KOPT-K1 (cell line): ENCODE results near the gene ZNF664.

Experiments used
- H3K27ac ChIP-seq: fragments of 200-600 bp; sonication (generic); 2 replicates; pipeline ENCODE4 v1.5.1; 2016; ENCODE audit warnings: antibody characterized with exemption, mild to moderate bottlenecking, low read depth, low read length; ENCODE audit not compliant: poor library complexity, severe bottlenecking
- H3K36me3 ChIP-seq: fragments of 200-600 bp; sonication (generic); 2 replicates; pipeline ENCODE4 v1.5.1; 2017; ENCODE audit warnings: antibody characterized with exemption, mild to moderate bottlenecking, low read length, moderate library complexity; ENCODE audit not compliant: insufficient read depth
- H3K9me3 ChIP-seq: fragments of 200-600 bp; sonication (generic); 2 replicates; pipeline ENCODE4 v1.5.1; 2017; ENCODE audit warnings: antibody characterized with exemption, low read length, mild to moderate bottlenecking; ENCODE audit not compliant: insufficient read depth, poor library complexity, severe bottlenecking

Gene ZNF664

DNA sequence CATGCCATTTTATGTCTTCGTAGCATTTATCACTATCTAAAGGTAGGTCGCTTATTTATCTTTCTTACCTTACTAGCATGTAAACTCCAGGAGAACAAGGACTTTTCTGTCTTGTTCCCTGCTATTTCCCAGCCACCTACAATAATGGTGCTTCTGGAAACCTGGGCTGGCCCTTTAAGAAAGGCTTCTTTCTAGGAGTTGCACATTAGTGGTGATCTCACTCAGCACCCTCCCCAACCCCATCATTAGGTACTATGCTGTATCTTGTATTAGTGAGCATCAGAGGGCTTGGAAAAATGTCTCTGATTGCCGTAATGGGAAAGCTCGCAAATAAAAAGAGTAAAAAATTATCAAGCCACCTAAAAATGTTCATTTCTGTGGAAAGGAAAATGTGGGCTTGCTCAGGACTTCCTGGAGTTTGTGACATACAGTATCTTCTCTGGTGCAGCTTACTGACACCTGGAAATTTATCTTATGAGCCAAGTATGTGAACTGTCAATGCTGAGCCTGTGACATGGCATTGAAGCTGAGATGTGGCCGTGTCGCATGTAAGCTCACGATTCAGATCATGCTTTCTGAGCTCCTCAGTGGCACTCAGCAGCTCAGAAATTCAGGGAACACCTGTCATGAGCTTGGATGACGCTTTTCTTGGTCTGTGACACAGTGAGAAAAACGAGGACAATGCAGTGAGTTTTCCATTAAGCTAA lies 12.8 kb upstream of the ZNF664 start:
- H3K36me3 ChIP-seq, result no peaks in the 10 kb centered on the region
- no peaks in the 10 kb centered on the region for H3K9me3 ChIP-seq
- H3K27ac ChIP-seq, result no peak overlapping the region

DNA sequence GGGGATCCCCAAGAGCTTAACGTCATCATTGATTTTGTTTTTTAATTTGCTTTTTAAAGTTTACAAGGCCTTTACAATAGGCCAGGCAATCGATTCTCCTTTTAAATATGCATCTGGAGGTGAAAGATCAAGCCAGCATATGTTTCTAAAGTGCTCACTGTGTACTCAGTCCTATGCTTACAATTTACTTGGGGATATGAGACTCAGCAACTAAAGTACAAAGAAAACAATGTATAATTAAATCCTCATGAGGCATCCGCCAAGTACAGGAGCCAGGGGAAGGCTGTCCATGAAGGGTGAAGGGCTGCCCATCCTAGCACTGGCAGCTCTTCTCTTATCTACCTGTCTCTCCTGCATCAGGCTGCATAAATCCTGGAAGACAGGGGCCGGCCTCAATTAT lies 12.2 kb upstream of the ZNF664 start:
- H3K27ac ChIP-seq, result no peak overlapping the region
- no peaks in the 10 kb centered on the region for H3K36me3 ChIP-seq
- H3K9me3 ChIP-seq, result no peaks in the 10 kb centered on the region

DNA sequence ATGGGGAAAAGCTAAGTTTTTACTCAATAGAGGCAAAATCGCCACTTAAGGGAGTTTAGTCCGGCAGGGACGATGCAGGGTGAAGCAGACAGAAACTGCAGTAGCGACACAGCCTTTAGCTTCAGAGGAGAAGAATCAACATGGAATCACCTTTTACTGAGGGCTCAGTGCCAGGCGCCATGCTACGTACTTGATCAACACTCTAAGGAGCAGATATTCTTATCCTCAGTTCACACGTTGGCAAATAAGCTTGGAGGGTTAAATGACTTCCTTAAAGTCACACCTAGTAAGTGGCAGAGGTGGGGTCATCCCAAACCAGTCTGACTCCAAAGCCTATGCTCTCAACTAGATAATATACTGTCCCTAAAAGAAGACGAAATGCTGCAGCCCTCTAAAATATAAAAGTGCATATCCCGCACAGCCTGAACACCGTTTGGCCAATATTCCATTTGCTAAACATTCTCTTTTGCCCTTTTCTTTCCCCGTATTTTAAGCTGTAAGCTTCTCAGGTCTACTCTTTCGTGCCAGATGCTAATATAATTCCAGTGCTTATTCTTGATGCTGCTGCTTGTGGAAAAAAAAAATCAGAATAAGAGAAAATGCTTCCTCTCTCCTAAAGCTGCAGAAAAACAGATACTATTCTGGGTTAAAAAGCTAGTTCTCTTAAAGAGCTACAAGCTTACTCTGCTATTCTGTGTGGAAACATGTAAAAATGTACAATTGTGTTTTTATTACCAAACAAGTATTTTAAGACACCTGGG lies 11.2 kb upstream of the ZNF664 start:
- no peak overlapping the region for H3K27ac ChIP-seq
- no peaks in the 10 kb centered on the region for H3K9me3 ChIP-seq
- H3K36me3 ChIP-seq, result 0 out of 2 replicates have a peak, but pooled peaks cover 4% of the 10 kb centered on the region

DNA sequence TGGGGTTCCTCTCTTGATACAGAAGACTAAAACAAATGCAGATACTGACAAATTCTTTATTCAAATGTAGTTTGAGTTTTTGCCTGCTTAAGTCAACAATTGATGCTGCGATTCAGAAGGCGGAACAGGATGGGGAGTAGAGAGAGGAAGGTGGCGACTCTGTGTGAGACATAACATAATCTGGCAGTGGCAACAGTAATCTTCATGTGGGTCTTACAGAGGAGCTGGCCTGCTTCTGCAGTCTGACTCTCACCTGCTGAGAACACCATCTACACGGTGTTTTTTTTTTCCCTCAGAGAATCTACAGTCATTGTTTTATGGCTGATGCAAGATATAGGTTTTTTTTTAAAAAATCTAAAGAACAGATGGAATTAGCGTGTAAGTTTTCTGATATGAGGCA lies 10.5 kb upstream of the ZNF664 start:
- Histone ChIP-seq H3K27ac (no peak overlapping the region), H3K9me3 (no peaks in the 10 kb centered on the region), H3K36me3 (peaks cover 12% of the 10 kb centered on the region; the same call in 1 of the 2 replicates)

DNA sequence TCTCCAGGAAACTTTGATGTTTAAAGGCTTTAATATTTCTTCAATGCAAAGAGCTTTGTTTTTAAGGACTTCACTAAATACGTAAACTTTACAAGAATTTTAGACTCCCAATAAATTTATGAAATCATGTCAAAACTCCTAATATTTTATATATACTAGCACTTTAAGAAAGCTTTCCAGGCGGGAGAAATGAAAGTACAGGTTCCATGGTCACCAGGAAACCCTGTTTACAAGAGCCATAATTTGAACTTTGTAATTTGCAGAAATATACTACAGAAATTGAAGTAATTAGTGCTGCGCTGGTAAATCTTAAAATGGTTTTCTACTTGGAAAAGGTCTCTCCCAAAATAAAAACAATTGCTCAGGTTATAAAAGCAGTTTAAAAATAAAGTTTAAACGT lies 9.2 kb upstream of the ZNF664 start:
- no peak overlapping the region for H3K27ac ChIP-seq
- no peaks in the 10 kb centered on the region for H3K9me3 ChIP-seq
- peaks cover 15% of the 10 kb centered on the region; the same call in 1 of the 2 replicates for H3K36me3 ChIP-seq

DNA sequence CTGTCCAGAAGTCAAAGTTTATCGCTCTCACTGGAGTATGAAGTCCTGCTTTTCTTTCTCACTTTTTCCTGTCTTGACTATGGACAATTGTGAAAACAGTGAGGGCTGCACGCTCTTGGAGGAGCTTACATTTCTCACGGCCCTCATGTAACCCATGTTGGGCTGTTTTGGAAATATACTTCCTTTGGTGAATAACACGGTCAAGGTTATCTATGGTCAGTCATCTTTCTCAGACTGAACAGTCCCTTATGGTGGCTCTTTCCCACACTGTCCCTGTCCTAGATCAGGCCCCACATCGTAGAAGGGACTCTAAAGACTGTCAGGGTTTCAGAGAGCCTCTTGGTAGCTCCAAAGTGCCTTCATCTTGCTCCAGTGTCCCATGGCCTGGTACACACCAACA lies 7.6 kb upstream of the ZNF664 start:
- H3K36me3 ChIP-seq, result peaks cover 15% of the 10 kb centered on the region; the same call in 1 of the 2 replicates

DNA sequence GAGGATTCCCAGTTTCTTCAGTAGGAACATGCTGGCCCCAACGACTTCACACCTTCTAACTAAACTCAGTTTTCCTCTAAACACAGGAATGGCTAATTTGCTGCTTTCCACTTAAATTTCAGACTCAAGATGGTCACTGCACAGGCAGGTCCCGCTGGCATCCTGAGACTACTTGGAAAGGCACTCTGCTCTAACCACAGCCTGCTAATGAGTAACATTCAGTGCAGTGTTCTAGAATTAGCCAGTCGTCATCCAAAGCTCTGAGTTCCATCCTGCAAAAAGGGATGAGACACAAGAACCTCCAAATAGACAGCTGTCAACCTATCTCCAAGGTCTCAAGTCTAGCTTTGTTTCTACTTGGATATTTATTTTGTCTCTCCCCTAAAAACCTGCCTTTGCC lies 6.4 kb upstream of the ZNF664 start:
- H3K9me3 ChIP-seq, result no peaks in the 10 kb centered on the region
- H3K27ac ChIP-seq, result no peak overlapping the region
- H3K36me3 ChIP-seq, result peaks cover 15% of the 10 kb centered on the region; the same call in 1 of the 2 replicates

More for the DNA sequence above, 7.6 kb upstream of the ZNF664 start:
- Histone ChIP-seq H3K27ac (no peak overlapping the region), H3K9me3 (no peaks in the 10 kb centered on the region)

DNA sequence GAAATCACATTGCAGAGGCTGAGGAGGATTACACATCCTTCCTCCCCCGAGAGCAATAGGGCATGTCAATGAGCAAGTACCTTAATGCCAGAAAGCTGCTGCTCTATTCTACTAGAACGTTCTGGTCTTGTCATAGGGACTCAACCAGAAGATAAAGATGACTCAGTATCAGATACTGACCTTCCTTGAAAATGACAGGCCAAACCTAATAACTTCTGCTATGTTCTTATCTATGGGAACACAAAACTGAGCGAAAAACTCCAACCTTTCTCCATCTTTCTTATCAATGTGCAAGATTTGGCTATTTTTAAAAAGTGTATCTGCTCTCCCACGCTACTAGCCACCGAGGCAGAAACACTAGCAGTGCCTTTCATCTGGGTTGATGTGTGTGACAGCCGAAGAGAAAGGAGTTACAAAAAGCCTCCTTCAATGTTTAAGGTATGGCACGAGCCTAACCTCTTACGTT lies 5.9 kb upstream of the ZNF664 start:
- H3K36me3 ChIP-seq, result peaks cover 15% of the 10 kb centered on the region; the same call in 1 of the 2 replicates

DNA sequence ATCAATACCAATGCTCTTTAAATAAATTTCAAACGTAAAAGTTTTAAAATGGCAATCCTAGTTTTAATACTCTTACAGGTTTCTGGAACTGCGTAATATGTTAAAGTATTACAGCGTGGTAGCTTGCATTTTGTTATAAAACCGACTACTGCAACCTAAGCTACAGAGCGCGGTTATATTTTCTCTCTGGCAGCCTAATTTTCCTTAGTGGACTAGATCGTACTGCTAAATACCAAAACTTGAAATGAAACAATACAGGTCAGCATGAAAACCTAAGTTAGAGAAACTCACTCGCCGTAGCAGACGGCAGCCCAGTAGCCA lies 1.6 kb upstream of the ZNF664 start:
- Histone ChIP-seq H3K36me3 (peaks cover 24% of the 10 kb centered on the region), H3K9me3 (no peaks in the 10 kb centered on the region), H3K27ac (peak overlapping the region; percentile 65)

More for the DNA sequence above, 5.9 kb upstream of the ZNF664 start:
- Histone ChIP-seq H3K27ac (no peak overlapping the region), H3K9me3 (no peaks in the 10 kb centered on the region)

DNA sequence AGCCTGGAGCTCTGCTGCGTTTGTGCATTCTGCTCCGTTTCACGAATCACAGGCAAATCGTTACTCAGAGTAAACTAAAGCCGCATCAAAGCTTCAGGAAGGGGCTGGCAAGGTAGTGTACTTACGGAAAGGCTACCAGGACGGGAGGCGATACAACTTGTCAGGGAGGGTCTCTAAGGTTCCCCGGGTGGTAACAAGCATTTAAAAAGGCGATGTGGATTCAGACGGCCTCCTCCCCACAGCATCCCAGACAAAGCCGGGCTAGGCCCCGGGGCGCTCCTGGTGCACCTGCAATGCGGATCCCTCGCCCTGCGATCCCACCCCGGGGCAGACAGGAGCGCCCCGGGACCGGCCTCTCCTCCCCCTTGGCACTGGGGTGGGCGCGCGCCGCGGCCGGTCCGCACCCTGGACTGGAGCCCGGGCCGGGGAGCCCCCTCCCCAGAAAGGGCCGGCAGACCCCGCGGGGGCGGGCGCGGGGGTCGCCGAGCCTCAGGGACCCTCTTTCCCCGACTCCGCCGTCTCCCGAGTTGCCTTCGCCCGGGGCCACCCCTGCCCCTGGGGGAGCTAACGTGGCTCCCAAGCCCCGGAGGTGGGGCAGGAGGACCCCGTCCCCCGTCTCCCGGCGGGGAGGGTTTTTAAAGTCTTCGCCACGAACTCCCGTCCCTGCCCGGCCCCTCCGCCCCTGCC lies 1.1 kb upstream of the ZNF664 start:
- Histone ChIP-seq H3K36me3 (peaks cover 27% of the 10 kb centered on the region), H3K27ac (peak overlapping the region; percentile 65), H3K9me3 (no peaks in the 10 kb centered on the region)

DNA sequence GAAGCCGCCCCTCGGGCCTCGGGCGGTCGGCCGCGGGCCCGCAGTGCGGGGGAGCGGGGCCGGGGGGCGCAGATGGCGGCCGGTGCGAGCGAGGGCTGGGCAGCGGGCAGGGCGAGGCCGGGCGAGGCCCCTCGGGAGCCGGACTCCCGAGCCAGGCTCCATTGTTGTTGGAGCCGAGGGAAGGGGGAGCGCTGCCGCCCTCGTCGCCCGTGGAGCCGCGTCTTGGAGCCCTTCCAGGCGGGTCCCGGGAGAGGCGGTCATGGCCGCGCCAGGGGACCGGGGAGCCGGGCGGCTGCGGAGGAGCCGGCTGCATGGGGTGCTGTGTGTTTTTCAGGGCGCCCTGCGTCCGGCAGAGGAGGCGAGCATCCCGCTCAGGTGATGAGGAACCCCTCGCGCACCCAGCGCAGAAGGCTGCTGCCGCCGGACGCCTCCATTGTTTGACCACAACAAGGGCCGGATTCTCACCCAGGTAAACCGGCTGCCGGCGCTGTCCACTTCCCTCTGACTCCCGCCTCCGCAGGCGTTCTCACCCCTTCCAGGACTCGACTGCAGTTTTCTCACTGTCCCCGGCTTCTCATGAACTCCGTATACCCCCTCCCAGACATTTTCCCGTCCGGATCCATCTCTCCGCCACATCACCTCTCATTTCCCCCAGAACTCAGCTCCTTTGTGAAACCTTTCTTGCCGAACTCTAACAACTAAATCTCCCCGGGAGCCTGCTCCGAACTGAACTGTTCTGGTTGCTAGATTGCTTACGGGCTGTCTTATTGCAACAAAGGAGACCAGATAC lies 732 bp downstream of the ZNF664 start:
- H3K9me3 ChIP-seq, result no peaks in the 10 kb centered on the region
- H3K36me3 ChIP-seq, result peaks cover 33% of the 10 kb centered on the region
- H3K27ac ChIP-seq, result peak overlapping the region; percentile 68

DNA sequence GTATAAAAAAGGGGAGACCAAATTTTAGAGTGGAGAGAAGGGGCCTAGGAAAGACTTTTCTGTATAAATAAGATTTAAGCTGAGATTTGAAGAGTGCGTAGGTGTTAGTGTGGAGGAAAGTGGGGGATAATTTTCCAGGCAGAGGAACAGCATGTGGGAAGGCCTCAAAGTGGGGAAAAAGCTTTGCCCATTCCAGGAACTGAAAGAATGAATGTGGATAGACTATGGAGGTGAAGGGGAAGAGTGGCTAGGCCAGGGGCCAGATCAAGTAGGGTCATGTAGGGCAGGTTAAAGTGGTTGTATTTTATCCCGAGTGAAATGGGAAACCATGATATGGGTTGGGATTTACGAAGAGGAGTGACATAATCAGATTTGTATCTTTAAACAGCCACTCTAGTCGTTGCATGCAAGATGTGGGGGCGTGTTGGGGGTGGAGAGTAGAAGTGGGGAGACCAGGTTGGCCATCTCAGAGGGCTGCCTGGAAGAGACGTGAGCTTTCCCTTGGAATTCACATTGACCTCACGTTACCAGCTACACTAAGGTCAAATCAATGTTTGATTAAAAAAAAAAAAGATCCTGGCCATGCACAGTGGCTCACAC lies 3.3 kb downstream of the ZNF664 start:
- H3K36me3 ChIP-seq, result peaks cover 47% of the 10 kb centered on the region
- no peaks in the 10 kb centered on the region for H3K9me3 ChIP-seq
- no peak overlapping the region for H3K27ac ChIP-seq

DNA sequence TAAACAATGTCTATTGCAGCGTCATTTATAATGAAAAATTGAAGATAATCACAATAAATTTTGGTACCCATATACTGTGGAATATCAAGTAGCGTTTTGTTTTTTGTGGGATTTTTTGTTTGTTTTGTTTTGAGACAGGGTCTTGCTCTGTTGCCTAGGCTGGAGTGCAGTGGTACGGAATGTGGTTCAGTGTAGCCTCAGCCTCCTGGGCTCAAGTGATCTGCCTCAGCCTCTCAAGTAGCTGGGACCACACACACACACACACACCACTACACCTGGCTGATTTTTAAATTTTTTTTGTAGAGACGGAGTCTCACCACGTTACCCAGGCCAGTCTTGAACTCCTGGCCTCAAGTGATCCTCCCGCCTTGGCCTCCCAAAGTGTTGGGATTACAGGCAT lies 6.6 kb downstream of the ZNF664 start:
- peaks cover 77% of the 10 kb centered on the region for H3K36me3 ChIP-seq

DNA sequence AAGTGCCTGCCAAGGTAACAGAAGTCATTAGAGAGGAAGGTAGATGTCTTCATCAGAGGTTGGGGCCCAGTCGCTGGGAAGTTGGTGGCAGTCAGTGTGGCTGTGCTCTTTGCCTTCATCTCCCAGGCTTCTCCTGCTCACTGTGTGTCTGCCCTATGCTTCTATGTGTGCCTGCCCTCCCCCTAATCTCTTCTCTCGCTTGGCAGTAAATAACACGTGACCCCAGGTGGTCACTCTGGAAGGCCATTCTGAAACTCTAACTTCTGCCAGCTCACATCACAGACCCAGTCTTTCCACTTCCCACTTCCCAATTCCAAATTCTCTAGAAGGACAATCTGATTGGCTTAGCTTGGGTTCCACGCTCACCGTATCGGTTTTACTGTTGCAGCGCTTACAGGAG lies 9.3 kb downstream of the ZNF664 start:
- Histone ChIP-seq H3K9me3 (no peaks in the 10 kb centered on the region), H3K36me3 (peaks cover 83% of the 10 kb centered on the region), H3K27ac (no peak overlapping the region)

More for the DNA sequence above, 6.6 kb downstream of the ZNF664 start:
- Histone ChIP-seq H3K27ac (no peak overlapping the region), H3K9me3 (no peaks in the 10 kb centered on the region)
